ENCODE measurements around the gene SALL3.

DNA sequence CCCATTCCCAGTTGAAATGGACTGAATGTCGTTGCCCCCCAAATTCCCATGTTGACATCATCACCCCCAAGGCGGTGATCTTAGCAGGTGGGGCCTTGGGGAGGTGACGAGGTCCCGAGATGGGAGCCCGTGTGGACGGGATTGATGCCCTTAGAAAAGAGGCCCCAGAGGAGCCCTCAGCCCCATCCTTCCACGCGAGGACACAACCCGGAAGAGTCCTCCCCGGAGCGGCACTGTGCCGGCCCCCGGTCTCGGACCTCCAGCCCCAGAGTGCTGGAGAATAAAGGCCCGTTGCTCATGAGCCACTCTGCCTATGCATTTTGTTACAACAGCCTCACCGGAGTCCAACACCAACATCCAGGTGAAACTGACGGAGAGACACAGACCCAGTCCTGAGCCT lies 30.4 kb upstream of the SALL3 start:
- no peak for TF ChIP-seq POLR2A (IDR thresholded peaks at IDR 0.05)
- TF ChIP-seq, protein P1, sequence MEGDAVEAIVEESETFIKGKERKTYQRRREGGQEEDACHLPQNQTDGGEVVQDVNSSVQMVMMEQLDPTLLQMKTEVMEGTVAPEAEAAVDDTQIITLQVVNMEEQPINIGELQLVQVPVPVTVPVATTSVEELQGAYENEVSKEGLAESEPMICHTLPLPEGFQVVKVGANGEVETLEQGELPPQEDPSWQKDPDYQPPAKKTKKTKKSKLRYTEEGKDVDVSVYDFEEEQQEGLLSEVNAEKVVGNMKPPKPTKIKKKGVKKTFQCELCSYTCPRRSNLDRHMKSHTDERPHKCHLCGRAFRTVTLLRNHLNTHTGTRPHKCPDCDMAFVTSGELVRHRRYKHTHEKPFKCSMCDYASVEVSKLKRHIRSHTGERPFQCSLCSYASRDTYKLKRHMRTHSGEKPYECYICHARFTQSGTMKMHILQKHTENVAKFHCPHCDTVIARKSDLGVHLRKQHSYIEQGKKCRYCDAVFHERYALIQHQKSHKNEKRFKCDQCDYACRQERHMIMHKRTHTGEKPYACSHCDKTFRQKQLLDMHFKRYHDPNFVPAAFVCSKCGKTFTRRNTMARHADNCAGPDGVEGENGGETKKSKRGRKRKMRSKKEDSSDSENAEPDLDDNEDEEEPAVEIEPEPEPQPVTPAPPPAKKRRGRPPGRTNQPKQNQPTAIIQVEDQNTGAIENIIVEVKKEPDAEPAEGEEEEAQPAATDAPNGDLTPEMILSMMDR (IDR thresholded peaks at IDR 0.05) = no peak
- TF ChIP-seq POLR2AphosphoS5 (IDR thresholded peaks at IDR 0.05) = no peak
